K562 (cell line): Measurements from ENCODE around the gene DGKE.

Experiments used
- CTCF ChIP-seq, 3 experiments: IDR thresholded peaks in 2 of 3; conservative IDR thresholded peaks in 1 of 3; 2 replicates each; pipeline ENCODE4 v1.5.1; 2011 to 2012; ENCODE audit warnings: low read length in 3 of 3, mild to moderate bottlenecking in 3 of 3, control low read depth in 2 of 3, improper control_type of control experiment in 1 of 3, inconsistent platforms in 1 of 3, low read depth in 1 of 3, mixed read lengths in 1 of 3, moderate library complexity in 1 of 3; ENCODE audit not compliant: insufficient read depth in 2 of 3
- EZH2 ChIP-seq: IDR thresholded peaks from 2 replicates; pipeline ENCODE4 v1.6.1; 2012; ENCODE audit warnings: low read depth, mild to moderate bottlenecking, inconsistent platforms, low read length, borderline replicate concordance
- HDAC2 ChIP-seq: fragments of 450-650 bp; IDR thresholded peaks from 2 replicates; pipeline ENCODE4 v1.6.1; 2016; ENCODE audit warnings: mild to moderate bottlenecking
- KAT2B ChIP-seq: IDR thresholded peaks from one replicate; pipeline ENCODE4 v1.6.1; 2012; ENCODE audit warnings: low read depth, mild to moderate bottlenecking, control low read depth, inconsistent platforms, low read length, moderate library complexity
- ZNF232 ChIP-seq: sonication (generic); formaldehyde crosslinking; IDR thresholded peaks from 2 replicates; pipeline ENCODE4 v1.8.0; 2022; ENCODE audit warnings: mild to moderate bottlenecking, missing genetic modification reagents
- ZNF384 ChIP-seq: IDR thresholded peaks from 2 replicates; pipeline ENCODE4 v1.6.1; 2012; ENCODE audit warnings: low read depth, low read length, improper control_type of control experiment

- no peak for TF ChIP-seq HDAC2
- TF ChIP-seq ZNF384: no peak
- no peak for TF ChIP-seq CTCF (IDR thresholded peaks at IDR 0.05 in 2 of 3, conservative IDR thresholded peaks at IDR 0.05 in 1 of 3; ENCODE audit: insufficient read depth in 2 of 3, low read depth in 1 of 3, low read length in 3 of 3)
- no peak for TF ChIP-seq EZH2
- no peak for TF ChIP-seq KAT2B
- TF ChIP-seq ZNF232 (CRISPR knock-in tag): no peak
Measured at GRCh38 chr17:56850591-56850990, 16.6 kb downstream of the DGKE start.
